GM19328 (cell line): ENCODE data around the gene TPPP2.
"Not testable (repeated sequence)": the region's sequence is repeated elsewhere in the genome, so short reads cannot be mapped to it uniquely, and the experiment has no call there.

Experiments used
- ATAC-seq: cut with Tn5 transposase; IDR thresholded peaks from one replicate; pipeline ENCODE4 v1.9.1; 2021; ENCODE audit warnings: mild to moderate bottlenecking, moderate library complexity; ENCODE audit not compliant: unreplicated experiment

TPPP2 gene

DNA sequence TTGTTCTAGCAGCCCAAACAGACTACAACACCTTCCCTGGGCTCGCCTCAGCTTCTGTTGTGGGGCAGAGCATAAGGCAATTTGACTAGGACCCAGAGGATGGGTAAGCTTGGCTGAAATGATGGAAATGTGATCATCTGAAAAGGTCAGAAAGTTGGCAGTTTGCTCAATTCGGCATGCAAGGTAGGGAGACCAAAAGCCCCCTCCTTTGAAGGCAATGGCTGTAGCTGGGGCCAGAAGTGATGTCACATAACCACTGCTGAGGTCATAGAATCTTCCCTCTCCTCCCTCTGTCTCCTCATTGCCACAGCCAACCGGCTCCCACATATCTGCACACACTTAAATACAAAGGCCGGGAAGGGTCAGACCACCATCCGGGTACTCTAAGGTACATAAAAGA lies at the start of gene TPPP2:
Gene TPPP2, plus strand, starts transcription at position 301 of the 400 bp plus-strand sequence. CDS start 365 bp downstream, outside the sequence.
- ATAC-seq, result no peak

DNA sequence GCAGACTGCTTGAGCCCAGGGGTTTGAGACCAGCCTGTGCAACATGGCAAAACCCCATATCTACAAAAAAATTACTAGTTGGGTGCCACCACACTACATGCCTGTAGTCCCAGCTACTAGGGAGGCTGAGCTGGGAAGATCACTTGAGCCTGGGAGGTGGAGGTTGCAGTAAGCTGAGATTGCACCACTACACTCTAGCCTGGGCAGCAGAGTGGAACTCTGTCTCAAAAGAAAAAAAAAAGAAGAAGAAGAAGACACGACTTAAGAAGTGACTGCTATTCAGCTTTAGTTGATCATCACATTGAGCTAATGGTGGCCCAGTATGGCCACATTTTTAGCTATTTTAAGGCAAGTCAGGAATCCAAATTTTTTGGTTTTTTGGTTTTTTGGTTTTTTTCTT lies 49.1 kb upstream of the TPPP2 start:
- ATAC-seq, result no peak

DNA sequence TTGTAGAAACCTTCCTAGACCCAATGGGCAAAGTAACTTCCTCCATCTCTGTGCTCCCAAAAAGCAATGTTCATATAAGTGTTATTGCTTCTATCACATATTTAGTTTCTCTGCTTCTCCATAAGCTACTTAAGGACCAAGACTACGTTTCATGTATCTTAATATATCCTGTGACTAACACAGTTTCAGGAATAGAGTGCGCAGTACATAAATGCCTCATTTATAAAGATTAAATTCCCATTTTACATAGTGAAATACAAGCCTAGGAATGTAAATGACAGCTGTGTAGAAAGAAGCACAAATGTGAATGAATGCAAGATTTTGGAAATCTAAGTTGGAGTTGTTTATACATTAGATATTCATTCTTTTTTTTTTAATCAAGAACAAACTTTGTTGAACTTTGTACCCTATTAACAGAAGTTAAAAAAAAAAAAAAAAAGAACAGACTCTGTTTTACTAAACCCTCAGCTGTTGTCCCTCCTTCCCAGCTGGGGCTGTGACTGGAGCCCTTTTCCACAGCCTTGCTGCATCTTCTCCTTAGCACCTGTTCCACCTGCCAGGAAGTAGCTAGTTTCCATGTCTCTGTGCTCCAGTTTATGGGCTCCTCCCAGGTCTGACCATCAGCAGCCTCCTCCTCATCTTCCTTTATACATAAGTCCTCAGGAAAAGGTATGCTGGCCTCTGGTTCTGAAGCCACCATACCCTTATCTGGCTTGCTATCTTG lies 47.2 kb upstream of the TPPP2 start:
- no peak for ATAC-seq

DNA sequence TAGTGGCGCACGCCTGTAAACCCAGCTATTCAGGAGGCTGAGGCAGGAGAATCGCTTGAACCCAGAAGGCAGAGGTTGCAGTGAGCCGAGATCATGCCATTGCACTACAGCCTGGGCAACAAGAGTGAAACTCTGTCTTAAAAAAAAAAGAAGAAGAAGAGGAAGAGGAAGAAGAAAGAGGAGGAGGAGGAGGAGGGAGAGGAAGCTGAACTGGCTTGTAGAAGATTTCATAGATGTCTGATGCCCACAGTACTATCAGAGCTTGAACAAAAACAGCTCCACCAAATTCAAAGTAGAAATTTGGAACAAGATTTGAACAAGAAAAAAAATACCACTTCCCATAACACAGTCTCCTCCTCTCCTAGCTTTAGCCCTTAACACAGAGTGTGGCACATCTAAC lies 44.4 kb upstream of the TPPP2 start:
- ATAC-seq, result not testable (repeated sequence)

DNA sequence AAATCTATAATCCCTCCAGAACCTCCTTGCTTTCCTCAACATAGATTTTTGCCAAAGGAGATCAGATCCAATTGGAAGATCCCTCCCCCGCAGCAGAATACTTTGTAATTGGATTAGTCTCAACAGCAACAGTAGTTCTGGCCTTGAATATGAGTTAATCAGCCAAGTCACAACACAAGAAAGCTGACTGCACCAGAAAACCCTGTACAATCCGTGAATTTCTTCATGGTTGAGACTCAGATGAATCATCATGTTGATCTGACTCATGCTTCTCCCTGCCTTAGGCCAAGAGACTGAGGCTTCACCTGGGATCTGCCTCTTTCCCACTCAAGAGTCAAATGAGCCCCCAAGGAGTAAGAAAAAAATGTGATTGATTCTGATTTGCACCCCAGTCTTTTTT lies 43.2 kb upstream of the TPPP2 start:
- no peak for ATAC-seq

DNA sequence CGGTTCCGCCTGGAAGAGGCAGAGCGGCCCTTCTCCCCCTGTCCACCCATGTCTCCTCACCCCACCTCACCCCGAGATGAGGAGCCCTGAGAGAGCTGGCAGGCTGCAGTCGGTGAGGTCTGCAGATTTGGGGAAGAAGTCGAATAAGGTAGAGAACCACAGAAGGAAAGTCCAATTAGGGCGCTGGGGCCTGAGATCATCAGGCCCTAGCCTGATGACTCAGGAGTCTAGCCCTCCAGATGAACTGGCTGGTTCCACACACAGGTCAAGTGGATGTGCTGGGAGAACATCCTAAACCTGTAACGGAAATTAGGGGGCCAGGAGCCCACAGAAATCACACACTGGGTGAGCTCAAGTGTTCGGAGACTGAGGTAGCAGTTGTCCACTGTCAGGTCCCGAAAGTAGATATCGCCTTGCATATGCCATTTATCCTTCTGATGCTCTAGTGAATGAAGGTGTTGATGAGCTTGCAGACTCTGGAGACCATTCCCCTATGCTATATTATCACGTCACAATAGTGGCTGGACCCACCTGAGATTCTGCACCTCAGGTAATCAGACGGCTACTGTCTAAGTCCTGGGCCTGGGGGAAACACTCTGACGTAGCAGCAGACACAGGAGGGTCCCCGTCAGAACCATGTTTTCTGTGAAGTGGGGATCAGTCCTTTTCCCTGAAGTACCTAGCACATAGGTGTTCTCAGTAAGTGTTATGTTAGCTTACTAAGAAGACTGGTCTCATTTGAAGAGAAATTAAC lies 41.1 kb upstream of the TPPP2 start:
- no peak for ATAC-seq

DNA sequence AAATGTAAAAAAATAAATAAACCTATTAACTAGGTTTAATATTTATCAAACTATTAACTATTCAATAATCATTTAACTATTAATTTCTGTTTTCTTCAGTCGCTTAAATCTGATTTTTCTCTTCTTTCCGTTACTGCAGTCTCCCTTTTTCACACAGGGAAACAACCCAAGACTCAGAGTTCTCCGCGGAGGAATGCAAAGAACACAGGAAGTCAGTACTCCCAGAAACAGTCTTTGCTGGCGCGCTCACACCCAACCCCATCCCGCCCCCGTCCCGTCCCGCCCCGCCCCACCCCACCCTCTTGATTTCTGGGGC lies 40.6 kb upstream of the TPPP2 start:
- ATAC-seq, result no peak

DNA sequence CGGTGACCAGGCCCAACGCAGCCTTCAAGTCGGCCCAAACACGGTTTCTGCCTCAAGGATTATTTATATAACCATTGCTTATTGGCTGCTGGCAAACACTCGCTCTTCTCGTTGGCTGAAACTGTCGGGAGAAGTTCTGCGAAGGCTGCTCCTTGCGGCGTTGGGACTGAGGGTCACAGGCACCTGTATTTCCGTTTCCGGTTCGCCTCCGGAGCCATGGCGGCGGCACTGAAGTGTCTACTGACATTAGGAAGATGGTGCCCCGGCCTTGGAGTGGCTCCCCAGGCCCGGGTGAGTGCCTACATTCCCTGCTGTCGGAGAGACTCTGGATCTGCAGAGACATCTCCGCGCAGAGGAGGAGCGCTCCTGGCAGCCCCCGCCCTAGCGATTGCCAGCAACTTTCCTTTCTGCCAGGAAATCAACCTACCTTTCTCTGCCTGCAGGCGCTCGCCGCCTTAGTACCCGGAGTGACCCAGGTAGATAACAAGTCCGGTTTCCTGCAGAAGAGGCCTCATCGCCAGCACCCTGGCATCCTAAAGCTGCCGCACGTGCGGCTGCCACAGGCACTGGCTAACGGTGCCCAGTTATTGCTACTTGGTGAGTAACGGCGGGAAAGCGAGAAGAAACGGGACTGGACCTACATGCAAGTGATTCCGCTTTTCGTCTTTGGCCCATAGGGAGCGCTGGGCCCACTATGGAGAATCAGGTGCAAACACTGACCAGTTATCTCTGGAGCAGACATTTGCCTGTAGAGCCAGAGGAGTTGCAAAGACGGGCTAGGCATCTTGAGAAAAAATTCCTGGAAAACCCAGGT lies 40.0 kb upstream of the TPPP2 start, which contains the start of gene METTL17:
Gene METTL17, plus strand, starts transcription at position 194 of the 814 bp plus-strand sequence. Its CDS starts 23 bp downstream, at position 217.
- ATAC-seq, result peak; percentile 93

DNA sequence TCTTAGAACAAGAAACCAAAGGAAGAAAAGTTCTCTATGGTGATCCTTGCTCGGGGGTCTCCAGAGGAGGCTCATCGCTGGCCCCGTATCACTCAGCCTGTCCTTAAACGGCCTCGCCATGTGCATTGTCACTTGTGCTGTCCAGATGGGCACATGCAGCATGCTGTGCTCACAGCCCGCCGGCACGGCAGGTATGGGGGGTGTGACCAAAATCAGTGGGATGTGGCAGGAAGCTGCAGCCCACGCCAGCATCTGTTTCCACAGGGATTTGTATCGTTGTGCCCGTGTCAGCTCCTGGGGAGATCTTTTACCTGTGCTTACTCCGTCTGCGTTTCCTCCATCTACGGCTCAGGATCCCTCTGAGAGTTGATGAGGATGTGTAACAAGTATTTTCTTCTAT lies 33.5 kb upstream of the TPPP2 start:
- no peak for ATAC-seq

DNA sequence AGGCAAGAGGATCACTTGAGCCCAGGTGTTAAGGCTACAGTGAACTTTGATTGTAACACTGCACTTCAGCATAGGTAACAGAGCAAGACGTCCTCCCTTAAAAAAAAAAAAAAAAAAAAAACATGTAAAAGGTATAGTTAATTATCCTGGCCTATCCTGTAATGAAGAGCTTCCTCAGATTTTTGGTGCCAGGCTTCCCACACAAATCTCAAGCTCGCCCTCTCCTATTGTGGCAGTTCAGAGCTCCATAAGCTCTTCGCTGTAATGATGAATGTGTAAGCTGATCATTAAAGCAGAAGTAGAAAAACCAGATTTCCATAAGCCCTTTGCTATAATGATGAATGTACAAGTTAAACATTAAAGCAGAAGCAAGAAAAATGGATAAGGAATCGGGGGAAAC lies 32.9 kb upstream of the TPPP2 start:
- no peak for ATAC-seq

DNA sequence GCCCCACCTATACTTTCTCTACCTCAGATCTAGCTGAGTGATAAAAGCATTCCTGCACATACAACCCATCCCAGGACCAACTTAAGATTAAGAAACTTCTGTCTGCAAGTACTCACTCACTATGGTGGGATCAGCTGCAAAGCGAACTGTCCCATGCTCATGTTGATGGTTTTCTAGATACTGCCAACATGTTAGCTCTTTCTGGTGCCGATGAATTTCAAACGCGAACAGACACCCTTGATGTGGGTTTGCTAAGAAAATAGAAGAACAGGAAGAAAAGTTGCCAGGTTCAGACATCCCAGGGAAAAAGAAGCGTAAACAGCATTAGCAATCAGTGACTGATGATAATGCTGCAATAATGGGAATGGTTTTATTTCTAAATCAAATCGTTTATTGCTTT lies 32.5 kb upstream of the TPPP2 start:
- ATAC-seq, result no peak

DNA sequence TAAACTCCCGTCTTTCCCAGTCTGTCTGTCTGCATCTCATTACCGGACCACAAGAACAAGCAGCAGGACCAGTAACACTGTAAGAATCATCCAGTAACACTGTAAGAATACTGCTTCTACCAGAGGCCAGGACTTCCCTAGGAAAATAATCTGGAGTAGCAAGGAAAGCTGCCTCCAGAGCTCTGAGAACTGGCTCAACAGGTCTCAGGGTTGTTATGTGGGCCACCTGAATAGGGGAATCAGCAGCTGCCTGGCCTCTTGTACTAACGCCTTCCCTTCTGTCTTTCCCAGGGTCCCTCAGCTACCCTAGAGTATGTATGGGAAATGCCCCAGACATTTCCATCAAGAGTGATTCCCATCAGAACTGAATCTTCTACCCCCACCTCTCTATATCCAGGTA lies 31.9 kb upstream of the TPPP2 start:
- ATAC-seq, result no peak

DNA sequence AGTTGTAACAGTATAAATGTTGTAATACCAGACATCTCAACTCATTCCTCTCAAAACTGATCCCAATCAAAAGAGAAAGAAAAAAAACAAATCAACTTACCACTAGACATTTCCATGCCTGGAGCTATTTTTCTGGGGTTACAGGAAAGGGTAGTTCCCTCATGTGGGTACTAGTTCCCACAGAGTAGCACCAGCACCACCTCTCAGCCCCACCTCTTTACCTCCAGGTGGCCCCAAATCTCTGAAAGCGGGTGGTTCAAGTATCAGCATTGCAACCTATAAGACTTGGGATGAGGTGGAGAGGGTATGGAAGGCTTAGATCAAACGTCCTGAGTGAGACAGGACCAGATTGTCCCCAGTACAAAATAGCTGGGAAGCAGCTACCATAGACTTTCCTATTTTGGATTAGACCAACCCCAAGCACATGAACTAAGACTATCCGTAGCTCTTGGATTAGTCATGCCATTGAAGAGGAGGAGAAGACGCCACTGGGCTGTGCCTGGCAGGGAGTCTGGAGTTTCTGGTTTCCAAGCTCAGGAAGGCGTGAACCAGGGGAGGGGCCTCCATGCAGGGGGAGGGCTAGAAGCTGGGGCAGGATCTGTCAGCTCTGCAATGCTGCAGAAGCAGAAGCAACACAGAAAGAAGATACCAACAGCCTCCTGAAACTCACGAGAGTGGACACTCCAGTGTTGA lies 31.2 kb upstream of the TPPP2 start, which contains the start of gene SLC39A2:
Gene SLC39A2, plus strand, starts transcription at position 620 of the 693 bp plus-strand sequence. CDS start 154 bp downstream, outside the sequence.
- no peak for ATAC-seq

DNA sequence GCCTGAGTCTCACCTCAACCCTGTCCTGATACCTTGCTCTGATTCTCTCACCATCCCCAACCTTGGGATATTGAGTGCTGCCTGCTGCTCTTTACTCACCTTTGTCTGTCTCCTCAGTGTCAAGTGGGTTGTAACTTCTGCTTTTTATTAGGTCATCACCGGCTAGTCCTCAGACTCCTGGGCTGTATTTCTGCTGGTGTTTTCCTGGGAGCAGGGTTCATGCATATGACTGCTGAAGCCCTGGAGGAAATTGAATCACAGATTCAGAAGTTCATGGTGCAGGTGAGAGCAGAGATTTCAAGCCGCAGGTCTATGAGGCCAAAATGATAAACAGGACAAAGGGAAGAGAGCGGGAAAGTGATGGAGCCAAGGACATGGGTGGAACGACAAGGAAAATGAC lies 30.4 kb upstream of the TPPP2 start:
- ATAC-seq, result no peak

DNA sequence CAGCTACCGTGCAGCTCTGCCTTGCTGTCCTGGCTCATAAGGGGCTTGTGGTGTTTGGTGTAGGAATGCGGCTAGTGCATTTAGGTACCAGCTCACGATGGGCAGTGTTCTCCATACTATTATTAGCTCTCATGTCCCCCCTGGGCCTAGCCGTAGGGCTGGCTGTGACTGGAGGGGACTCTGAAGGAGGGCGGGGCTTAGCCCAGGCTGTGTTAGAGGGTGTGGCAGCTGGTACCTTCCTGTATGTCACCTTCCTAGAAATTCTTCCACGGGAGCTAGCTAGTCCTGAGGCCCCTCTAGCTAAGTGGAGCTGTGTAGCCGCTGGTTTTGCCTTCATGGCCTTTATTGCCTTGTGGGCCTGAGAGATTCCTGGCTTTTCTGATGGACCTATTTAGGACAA lies 28.8 kb upstream of the TPPP2 start:
- ATAC-seq, result no peak

DNA sequence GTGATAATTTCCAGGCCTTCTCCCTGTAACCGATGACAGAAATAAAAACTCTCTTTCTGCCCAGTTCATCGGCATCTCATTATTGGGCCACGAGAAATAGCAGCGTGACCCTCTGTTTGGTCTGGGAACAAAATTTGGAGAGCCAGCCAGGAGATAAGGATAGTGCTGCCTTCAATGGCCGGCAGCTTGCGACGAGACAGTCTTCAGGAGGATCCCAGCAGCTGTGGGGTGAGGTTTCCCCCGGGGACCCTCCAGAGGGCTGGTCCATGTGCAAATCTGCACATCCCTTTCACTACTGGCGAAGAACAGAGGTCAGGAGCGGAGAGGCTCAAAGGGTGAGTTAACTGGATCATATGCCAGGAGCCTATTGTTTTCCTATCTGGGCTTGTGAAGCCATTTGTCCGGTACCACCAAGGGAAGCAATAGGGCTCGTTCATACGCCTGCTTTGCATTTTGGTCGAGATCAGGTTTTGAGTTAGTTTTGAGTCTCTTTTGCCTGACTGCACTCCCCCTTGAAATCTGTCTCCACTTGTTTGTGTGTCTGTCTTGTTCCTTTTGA lies 26.1 kb upstream of the TPPP2 start:
- ATAC-seq, result no peak

DNA sequence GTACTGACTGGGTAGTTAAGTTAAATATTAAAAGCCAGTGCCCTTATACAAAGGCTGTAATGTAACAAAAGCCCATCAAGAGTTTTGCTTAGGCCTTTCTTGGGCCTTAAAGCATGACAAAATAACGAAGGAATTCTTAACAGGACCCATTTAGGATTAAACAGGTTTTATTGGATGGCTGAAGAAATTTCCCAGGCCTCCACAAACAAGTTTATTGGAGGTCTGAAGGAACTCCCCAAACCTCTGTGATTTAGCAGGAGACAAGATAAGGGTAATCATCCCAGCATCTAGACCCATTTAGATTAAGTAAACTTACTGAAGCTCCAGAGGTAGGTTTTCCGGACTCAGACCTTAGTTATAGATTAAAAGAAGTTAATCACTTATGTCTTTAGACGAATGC lies 20.3 kb upstream of the TPPP2 start:
- ATAC-seq, result not testable (repeated sequence)

DNA sequence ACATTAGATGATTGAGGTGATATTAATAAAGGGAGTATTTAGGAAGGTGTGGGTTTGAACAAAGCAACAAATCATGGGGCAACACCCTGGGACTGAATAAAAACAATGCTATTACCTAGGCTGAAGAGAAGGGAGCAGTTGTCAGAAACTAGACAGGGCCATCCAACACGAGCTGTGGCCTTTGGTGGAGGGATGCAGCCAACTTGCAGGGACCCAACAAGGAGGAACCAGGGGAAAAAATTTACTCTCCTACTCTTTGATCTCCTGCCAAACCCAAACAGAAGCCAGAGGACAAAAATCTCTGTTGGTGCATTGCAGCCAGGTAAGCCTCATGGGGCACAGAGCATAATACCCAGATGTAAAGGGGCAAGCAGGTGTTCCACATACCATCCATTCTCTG lies 18.9 kb upstream of the TPPP2 start:
- no peak for ATAC-seq

DNA sequence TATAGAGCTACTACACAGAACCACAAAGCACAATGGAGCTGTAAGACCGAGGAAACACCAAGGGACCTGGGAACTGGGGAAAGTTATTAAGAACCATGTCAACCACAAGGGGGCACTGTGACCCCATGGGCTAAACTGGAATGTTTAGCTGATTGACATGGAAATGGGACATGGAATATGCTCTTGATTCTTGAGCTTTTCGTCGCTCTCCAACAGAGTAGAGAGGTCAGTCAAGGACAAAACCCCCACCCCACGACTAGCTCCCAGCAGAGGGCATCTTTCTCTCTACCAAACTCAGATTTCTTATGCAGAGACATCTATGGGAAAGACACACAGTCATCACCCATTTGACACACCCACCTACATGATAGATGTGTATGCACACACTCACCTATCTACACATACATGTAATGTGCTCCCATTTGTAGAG lies 15.2 kb upstream of the TPPP2 start:
- no peak for ATAC-seq

DNA sequence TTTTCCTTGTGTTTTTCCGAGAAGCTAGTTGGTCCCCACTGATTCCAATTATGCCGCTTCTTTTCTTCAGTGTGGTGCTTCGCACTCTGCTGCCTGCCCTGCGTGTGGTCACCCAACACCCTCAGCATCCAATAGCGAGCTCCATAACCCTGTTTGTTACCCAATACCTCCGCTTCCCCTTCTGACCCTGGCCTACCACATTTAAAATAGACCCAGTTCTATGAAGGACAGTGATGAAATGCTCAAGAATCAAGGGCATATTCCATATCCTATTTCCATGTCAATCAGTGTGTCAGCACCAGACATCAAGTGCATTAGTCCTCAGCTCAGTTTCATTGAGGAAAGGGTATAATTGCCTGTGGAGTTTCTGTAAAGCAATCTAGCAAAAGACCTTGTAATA lies 14.7 kb upstream of the TPPP2 start:
- no peak for ATAC-seq
